Measurements from ENCODE around the gene VIPAS39.

DNA sequence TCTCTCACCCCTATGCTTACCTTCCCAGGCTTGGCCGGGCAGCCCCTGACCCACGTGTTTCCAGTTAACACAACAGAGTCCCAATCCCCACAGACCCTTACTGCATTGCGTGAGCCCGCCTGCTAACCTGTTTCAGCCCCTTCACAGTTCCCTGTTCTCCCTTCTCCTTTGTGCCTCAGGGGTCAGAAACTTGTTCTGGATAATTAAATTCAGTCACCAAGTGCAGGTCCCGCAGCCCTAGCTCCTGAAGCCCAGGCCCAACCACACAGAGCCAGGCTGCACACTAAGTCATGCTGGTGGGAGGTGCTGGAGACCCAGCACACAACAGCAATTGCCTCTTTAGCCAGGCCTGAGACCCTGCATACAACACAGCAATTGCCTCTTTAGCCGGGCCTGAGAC lies 31.6 kb upstream of the VIPAS39 start:
- TF ChIP-seq, protein P1, sequence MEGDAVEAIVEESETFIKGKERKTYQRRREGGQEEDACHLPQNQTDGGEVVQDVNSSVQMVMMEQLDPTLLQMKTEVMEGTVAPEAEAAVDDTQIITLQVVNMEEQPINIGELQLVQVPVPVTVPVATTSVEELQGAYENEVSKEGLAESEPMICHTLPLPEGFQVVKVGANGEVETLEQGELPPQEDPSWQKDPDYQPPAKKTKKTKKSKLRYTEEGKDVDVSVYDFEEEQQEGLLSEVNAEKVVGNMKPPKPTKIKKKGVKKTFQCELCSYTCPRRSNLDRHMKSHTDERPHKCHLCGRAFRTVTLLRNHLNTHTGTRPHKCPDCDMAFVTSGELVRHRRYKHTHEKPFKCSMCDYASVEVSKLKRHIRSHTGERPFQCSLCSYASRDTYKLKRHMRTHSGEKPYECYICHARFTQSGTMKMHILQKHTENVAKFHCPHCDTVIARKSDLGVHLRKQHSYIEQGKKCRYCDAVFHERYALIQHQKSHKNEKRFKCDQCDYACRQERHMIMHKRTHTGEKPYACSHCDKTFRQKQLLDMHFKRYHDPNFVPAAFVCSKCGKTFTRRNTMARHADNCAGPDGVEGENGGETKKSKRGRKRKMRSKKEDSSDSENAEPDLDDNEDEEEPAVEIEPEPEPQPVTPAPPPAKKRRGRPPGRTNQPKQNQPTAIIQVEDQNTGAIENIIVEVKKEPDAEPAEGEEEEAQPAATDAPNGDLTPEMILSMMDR (IDR thresholded peaks at IDR 0.05): no peak
- TF ChIP-seq POLR2A (IDR thresholded peaks at IDR 0.05): no peak

All from thyroid gland (tissue), 4 donors.